Embryonic facial prominence (tissue), 1 donor: ENCODE data around the gene XRCC1.
"Not testable (repeated sequence)": the region's sequence is repeated elsewhere in the genome, so short reads cannot be mapped to it uniquely, and the experiment has no call there.

Experiments
- DNase-seq: peaks from one replicate; pipeline ENCODE4 v3.0.0-alpha.2; 2016; ENCODE audit errors: extremely low spot score

Gene XRCC1

GRCh38 chr19:43545981-43546380, 29.3 kb downstream of the XRCC1 start:
- no peak for DNase-seq

- no peak for DNase-seq
Measured at GRCh38 chr19:43545276-43545675, 30.1 kb downstream of the XRCC1 start.

DNA sequence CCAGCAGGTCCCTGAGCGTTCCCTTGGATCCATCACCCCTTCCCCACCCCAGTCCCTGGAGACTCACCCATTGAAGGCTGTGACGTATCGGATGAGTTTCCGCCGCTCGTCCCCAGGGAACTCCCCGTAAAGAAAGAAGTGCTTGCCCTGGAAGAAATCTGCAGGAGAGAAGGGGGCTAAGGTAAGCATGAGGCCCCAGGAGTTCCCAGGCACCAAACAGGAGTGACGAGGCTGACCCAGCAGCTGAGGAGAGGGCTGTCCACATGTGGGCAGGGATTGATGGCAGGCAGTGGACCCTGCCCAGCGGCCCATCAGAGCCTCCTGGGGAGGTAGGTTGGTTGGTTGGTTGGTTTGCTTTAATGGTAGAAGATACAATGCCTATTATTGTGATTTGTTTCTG, 31.2 kb downstream of the XRCC1 start:
- DNase-seq, result no peak

DNA sequence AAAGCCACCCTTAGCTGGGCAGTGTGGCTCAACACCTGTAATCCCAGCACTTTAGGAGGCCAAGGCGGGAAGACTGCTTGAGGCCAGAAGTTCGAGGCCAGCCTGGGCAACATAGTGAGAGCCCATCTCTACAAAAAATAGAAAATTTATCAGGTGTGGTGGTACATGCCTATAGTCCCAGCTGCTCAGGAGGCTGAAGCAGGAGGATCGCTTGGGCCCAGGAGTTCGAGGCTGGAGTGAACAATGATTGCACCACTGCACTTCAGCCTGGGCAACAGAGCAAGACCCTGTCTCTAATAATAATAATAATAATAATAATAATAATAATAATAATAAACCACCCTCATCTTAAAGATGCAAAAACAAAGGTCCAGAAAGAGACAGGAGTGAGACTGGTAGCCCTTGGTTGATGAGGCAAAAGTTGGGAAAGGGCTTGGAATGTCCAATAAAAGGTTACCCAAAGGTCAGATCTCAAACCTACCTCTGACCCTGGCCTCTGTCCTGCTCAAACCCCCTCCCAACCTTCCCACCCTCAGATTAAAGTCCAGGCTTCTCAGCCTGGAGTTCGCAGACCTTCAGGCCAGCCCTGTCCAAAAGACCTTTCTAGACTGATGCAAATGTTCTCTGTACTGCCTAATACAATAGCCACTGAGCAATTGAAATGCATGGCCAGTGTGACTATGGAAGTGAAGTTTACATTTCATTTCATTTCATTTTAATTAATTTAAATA, 33.2 kb downstream of the XRCC1 start:
- DNase-seq, result no peak

DNA sequence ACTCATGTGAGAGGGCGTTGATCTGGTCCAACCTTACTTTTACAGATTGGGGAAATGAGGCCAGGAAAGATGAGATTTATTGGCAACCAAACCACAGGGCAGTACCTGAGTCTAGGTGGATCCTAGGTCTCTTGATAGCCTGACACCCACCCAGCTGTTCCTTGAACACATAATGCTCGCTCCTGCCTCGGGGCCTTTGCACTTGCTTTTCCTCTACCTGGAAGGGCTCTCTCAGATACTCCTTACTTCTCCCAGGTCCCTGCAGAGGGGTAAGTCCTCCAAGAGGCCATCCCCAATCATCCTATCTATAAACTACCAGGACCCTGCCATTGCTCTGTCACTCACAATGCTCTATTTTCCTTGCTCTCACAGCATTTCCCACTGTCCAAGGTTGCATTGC, 34.9 kb downstream of the XRCC1 start:
- DNase-seq, result no peak

- DNase-seq, result no peak
Measured at GRCh38 chr19:43538922-43539321, 36.4 kb downstream of the XRCC1 start.

DNA sequence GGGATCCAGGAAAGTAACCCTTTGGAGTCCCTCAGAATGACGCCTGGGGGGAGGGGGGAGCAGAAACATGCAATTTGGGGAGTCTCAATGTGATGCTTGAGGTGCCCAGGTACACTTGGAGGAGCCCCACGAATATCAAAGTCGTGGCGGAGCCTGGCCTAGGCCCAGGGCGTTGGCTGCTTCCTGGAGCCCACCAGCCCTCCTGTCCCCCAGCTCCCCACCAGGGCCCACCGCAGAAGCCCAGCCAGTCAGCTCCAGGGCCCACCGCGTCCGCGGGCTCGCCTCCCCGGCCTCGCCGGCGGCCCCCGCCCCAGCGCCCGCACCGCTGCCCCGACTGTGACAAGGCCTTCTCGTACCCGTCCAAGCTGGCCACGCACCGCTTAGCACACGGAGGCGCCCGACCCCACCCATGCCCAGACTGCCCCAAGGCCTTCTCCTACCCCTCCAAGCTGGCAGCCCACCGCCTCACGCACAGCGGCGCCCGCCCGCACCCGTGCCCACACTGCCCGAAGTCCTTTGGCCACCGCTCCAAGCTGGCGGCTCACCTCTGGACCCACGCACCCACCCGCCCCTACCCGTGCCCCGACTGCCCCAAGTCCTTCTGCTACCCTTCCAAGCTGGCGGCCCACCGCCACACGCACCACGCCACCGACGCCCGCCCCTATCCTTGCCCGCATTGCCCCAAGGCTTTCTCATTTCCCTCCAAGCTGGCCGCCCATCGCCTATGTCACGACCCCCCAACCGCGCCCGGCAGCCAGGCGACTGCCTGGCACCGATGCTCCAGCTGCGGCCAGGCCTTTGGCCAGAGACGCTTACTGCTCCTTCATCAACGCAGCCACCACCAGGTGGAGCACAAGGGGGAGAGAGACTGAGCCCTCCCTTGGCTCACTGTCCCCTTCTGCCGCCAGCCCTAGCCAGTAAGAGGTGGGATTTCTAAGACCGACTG, 40.2 kb downstream of the XRCC1 start:
- DNase-seq, result no peak

DNA sequence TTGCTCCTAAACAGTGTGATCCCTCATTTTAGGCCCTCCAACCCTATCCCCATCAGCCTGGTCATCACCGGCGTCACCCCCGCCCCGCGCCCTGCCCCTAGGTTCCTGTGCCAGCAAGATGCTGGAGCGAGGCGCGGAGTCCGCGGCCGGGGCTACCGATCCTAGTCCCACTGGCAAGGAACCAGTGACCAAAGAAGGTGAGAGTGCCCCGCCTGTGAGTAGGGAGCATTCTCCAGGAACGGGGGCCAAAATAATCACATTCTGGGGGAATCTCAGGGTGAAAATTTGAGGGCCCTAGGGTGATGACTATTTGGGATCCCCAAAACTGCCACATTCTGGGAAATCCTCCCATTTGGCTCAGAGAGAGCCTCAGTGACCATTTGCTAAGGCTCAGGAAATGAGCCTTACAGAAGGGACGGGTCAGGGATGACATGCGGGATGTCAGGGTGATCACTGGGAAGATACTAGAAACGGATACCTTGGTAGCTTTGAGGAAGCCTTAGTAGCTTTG, 41.0 kb downstream of the XRCC1 start:
- DNase-seq, result no peak

GRCh38 chr19:43533546-43534304, 41.6 kb downstream of the XRCC1 start:
- peak; percentile 99 for DNase-seq

GRCh38 chr19:43532962-43533545, 42.3 kb downstream of the XRCC1 start, which contains the start of gene ZNF575:
ZNF575 (plus strand) TSS chr19:43533188; CDS start chr19:43534423, 1,235 bp downstream.
- DNase-seq, result peak; percentile 92

- no peak for DNase-seq
Measured at GRCh38 chr19:43532571-43532961, 42.8 kb downstream of the XRCC1 start.

GRCh38 chr19:43527860-43528622, 47.3 kb downstream of the XRCC1 start:
- DNase-seq, result no peak

DNA sequence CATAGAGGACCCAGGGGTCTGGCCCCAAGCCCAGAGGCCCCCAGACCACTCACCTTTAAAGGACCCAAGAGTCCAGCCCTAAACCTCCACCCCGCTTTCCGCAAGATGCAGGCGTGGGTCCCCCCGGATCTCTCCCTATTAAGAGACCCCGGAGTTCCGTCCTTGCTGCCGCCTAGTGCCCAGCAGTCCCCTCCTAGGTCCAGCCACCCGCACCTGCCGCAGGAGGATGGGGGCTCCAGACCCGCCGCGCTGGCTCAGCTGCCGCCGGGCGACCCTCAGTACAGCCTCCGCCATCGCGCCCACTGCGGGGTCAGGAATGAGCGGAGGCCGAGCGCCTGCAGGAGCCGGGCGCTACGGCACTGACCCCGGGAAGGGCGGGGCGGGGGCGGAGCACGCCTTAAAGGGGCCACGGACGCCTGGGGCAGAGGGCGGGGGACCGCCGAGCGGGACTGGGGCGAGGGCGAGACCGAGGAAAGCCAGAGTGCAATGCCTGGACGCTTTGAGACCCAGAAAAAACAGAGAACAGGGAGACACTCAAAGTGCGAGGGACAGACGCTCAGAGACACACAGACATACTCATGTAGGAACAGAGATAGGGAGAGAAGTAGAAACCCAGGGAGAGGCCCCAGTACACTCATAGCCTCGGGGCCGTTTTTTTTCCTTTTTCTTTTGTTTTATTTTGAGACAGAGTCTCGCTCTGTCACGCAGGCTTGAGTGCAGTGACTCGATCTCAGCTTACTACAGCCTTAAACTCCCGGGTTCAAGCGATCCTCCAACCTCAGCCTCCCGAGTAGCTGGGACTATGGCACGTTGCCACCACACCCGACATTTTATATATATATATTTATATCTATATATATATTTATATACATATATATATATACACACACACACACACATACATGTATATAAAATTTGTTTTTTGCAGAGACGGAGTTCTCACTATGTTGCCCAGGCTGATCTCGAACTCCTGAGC, 48.2 kb downstream of the XRCC1 start, which contains the start of gene ETHE1:
Gene ETHE1, minus strand, starts transcription at position 318 of the 976 bp plus-strand sequence. Its CDS starts 24 bp downstream, at position 294.
- DNase-seq, result no peak

DNA sequence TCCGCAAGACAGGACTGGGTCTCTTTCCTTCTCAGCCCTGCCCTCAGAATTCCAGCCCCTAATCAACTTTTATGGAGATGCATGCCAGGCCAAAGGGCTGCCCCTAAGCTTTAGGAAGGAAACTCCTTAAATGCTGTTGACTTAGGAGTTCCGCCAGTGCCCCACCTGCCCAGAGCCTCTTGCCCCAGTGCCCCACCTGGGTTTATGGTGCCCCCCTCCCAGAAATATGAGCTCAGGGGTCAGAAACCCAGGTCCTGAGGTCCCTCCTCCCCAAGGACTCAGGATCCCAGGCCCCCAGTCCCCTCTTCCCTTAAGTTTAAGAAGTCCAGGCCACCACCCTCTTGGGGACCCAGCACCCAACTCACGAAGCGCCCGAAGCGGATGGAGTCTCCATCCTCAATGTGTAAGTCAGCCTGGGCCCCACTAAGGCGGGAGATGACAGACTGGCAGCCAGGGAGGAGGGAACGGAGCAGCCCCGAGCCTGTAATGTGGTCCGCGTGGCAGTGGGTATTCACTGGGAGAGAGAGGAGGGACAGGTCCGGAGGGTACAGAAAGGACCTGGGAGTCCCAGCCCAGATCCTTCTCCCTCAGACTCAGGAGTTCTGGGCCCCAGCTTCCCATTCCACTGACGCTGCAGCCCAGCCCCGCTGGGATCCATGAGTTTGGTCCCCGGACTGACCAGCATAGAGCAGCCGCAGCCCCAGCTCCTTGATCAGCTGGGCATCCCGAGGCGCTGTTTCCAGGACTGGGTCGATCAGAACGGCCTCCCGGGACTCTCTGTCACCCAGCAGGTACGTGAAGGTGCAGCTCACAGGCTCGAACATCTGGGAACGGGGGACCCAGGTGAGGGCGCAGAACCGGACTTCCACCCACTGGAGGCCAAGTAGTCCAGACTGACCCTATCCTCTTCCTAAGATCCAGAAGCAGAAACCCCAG, 49.2 kb downstream of the XRCC1 start:
- no peak for DNase-seq

DNA sequence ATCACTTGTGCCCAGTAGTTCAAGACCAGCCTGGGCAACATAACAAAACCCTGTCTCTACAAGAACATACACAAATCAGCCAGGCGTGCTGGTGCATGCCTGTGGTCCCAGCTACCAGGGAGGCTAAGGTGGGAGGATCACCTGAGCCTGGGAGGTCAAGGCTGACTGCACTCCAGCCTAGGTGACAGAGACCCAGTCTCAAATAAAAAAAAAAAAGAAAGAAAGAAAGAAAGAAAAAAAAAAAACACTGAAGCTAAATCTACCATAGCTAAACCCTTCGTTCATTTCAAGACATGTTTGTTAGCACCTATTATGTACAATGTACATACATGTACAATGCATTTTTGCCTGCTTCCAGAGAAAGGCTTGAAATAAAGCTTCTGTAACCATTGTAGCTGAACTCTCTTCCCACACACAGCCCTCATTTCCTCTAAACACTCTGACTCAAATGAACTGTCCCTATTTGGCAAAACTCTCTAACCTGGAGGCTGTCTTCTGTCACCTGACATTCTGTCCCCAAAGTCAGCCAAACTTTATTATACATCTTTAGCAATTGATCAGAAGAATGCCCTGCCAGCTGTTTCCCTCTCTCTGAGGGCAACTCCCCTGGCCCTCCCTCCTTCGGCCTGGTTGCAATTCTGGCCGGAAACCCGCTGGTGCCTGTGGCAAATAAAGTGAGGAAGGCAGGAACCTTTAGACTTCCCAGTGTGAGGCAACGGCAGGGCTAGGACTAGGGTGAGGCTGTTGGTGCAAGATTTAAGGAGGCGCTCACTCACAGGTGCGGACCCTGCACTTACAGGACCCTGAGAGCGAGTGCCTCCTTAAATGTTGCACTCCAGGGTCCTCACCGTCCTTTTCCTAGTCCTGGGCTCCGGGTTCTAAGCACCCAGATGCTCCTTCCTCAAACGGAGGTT, 50.1 kb downstream of the XRCC1 start:
- DNase-seq, result no peak

DNA sequence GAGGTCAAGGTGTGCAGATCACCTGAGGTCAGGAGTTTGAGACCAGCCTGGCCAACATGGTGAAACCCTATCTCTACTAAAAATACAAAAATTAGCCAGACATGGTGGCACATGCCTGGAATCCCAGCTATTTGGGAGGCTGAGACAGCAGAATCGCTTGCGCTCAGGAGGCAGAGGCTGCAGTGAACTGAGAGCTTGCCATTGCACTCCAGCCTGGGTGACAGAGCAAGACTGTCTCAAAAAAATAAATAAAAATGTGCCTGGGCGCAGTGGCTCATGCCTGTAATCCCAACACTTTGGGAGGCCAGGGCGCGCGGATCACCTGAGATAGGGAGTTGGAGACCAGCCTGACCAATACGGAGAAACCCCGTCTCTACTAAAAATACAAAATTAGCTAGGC, 51.6 kb downstream of the XRCC1 start:
- not testable (repeated sequence) for DNase-seq

DNA sequence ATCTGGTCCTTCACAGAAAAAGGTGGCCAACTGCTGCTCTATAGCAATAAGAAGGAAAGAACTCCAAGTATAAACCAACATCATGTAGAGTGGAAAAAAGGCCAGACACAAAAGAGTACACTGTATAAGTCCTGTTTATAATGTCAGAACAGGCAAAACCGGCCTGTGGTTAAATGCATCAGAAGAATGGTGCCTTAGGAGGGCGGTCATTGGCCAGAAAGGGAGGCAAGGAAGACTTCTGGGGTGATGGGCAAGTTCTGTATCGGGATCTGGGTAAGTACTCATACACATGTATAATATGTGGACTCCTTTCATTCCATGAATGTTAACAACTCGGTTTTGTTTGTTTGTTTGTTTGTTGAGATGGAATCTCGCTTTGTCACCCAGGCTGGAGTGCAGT, 52.4 kb downstream of the XRCC1 start:
- DNase-seq, result no peak
